ENCODE measurements around the gene UBE2I. TPM values are rescaled to one million over a fixed set of nuclear protein-coding genes. Genes with fewer than 3 reads are reported as not detected.

UBE2I gene
- total RNA-seq, 4 donors from 2014 or later: 72.0 to 165 (median 107) TPM

- no peak overlapping the region for H3K4me3 ChIP-seq
- H3K27ac ChIP-seq: no peak overlapping the region
- TF ChIP-seq EP300 (IDR thresholded peaks at IDR 0.05): no peak
- no peak for TF ChIP-seq POLR2AphosphoS5 (IDR thresholded peaks at IDR 0.05)
- no peak for TF ChIP-seq CTCF (IDR thresholded peaks at IDR 0.05)
- no peak for TF ChIP-seq POLR2A (IDR thresholded peaks at IDR 0.05)
- H3K36me3 ChIP-seq: peaks cover 98% of the 10 kb centered on the region
- 93% methylated on average over 5 of the region's 22 CpGs for WGBS
- H3K4me1 ChIP-seq: no peaks in the 10 kb centered on the region
- H3K27me3 ChIP-seq: no peaks in the 10 kb centered on the region
- H3K9me3 ChIP-seq: no peaks in the 10 kb centered on the region
- no peak for DNase-seq (ENCODE audit: low spot score in 2 of 2)
These were observed 11.3 kb downstream of the UBE2I start for GRCh38 chr16:1320658-1321240.

GRCh38 chr16:1322407-1322806 lies 13.0 kb downstream of the UBE2I start:
- H3K9me3 ChIP-seq: no peaks in the 10 kb centered on the region
- no peak overlapping the region for H3K4me3 ChIP-seq
- H3K4me1 ChIP-seq: no peaks in the 10 kb centered on the region
- no peak for TF ChIP-seq CTCF (IDR thresholded peaks at IDR 0.05)
- TF ChIP-seq POLR2A (IDR thresholded peaks at IDR 0.05): no peak
- TF ChIP-seq EP300 (IDR thresholded peaks at IDR 0.05): no peak
- TF ChIP-seq POLR2AphosphoS5 (IDR thresholded peaks at IDR 0.05): no peak
- DNase-seq (ENCODE audit: low spot score in 2 of 2): no peak
- peaks cover 87% of the 10 kb centered on the region for H3K36me3 ChIP-seq
- 100% methylated on average over 8 of the region's 8 CpGs for WGBS
- H3K27me3 ChIP-seq: no peaks in the 10 kb centered on the region
- H3K27ac ChIP-seq: no peak overlapping the region

GRCh38 chr16:1323296-1324239 lies 14.1 kb downstream of the UBE2I start:
- no peak overlapping the region for H3K4me3 ChIP-seq
- no peaks in the 10 kb centered on the region for H3K27me3 ChIP-seq
- no peaks in the 10 kb centered on the region for H3K9me3 ChIP-seq
- H3K4me1 ChIP-seq: no peaks in the 10 kb centered on the region
- TF ChIP-seq CTCF (IDR thresholded peaks at IDR 0.05) (no peak), POLR2A (IDR thresholded peaks at IDR 0.05) (no peak), POLR2AphosphoS5 (IDR thresholded peaks at IDR 0.05) (no peak), EP300 (IDR thresholded peaks at IDR 0.05) (no peak)
- H3K36me3 ChIP-seq: peaks cover 76% of the 10 kb centered on the region
- WGBS: 70% methylated on average over 26 of the region's 35 CpGs
- no peak for DNase-seq (ENCODE audit: low spot score in 2 of 2)
- no peak overlapping the region for H3K27ac ChIP-seq

- H3K9me3 ChIP-seq: no peaks in the 10 kb centered on the region
- peaks cover 68% of the 10 kb centered on the region for H3K36me3 ChIP-seq
- WGBS: 88% methylated on average over 15 of the region's 22 CpGs
- no peak overlapping the region for H3K4me3 ChIP-seq
- H3K27me3 ChIP-seq: no peaks in the 10 kb centered on the region
- no peaks in the 10 kb centered on the region for H3K4me1 ChIP-seq
- no peak overlapping the region for H3K27ac ChIP-seq
- no peak for DNase-seq (ENCODE audit: low spot score in 2 of 2)
- no peak for TF ChIP-seq CTCF (IDR thresholded peaks at IDR 0.05)
- TF ChIP-seq POLR2AphosphoS5 (IDR thresholded peaks at IDR 0.05): no peak
- TF ChIP-seq POLR2A (IDR thresholded peaks at IDR 0.05): no peak
- no peak for TF ChIP-seq EP300 (IDR thresholded peaks at IDR 0.05)
These were observed 14.9 kb downstream of the UBE2I start for GRCh38 chr16:1324286-1324826.

- no peak overlapping the region for H3K4me3 ChIP-seq
- TF ChIP-seq EP300 (IDR thresholded peaks at IDR 0.05) (no peak), POLR2AphosphoS5 (IDR thresholded peaks at IDR 0.05) (no peak), POLR2A (IDR thresholded peaks at IDR 0.05) (no peak), CTCF (IDR thresholded peaks at IDR 0.05) (no peak)
- 94% methylated on average over 5 of the region's 15 CpGs for WGBS
- H3K27ac ChIP-seq: no peak overlapping the region
- no peak for DNase-seq (ENCODE audit: low spot score in 2 of 2)
- H3K36me3 ChIP-seq: peaks cover 59% of the 10 kb centered on the region
- peaks cover 1% of the 10 kb centered on the region for H3K27me3 ChIP-seq
- no peaks in the 10 kb centered on the region for H3K9me3 ChIP-seq
- no peaks in the 10 kb centered on the region for H3K4me1 ChIP-seq
These were observed 15.8 kb downstream of the UBE2I start for GRCh38 chr16:1325261-1325660.
